C4-2B (cell line): Measurements from ENCODE around the gene TMEM40.

Source experiments
- ZFX ChIP-seq: fragments of 450-650 bp; IDR thresholded peaks from 2 replicates; pipeline ENCODE4 v1.6.1; 2017
- TF ChIP-seq, protein P1 (sequence below): fragments of 450-650 bp; conservative IDR thresholded peaks from 2 replicates; pipeline ENCODE4 v1.5.1; 2017; ENCODE audit warnings: mild to moderate bottlenecking

DNA sequence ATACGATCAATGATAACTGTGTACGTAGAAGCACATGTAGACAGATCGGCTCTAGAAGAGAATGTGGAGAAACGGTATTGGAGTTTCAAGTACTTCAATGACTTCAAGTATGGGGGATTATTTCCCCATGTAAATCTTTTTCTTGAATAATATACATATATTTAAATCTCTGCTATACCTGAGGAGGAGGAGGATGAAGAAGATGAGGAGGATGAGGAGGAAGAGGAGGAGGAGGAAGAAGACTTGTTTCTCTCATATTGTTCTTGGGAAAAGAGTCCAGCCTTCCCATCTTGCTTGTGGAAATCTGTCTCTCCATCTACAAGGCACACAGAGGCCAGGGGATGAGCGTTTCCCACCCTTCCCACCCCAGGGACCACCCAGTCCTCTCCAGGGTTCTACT is 10.6 kb downstream of the TMEM40 start:
- TF ChIP-seq, protein P1, sequence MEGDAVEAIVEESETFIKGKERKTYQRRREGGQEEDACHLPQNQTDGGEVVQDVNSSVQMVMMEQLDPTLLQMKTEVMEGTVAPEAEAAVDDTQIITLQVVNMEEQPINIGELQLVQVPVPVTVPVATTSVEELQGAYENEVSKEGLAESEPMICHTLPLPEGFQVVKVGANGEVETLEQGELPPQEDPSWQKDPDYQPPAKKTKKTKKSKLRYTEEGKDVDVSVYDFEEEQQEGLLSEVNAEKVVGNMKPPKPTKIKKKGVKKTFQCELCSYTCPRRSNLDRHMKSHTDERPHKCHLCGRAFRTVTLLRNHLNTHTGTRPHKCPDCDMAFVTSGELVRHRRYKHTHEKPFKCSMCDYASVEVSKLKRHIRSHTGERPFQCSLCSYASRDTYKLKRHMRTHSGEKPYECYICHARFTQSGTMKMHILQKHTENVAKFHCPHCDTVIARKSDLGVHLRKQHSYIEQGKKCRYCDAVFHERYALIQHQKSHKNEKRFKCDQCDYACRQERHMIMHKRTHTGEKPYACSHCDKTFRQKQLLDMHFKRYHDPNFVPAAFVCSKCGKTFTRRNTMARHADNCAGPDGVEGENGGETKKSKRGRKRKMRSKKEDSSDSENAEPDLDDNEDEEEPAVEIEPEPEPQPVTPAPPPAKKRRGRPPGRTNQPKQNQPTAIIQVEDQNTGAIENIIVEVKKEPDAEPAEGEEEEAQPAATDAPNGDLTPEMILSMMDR, result no peak
- no peak for TF ChIP-seq ZFX
